ENCODE data around the gene ENO3.

ENO3 gene

GRCh38 chr17:4950075-4950745, 709 bp upstream of the ENO3 start:
- no peak for DNase-seq (ENCODE audit: low read depth)

- no peak for DNase-seq (ENCODE audit: low read depth)
Measured at GRCh38 chr17:4951486-4951885, 567 bp downstream of the ENO3 start.

GRCh38 chr17:4953451-4953961, 2.6 kb downstream of the ENO3 start:
- DNase-seq (ENCODE audit: low read depth), result peak; percentile 70

- DNase-seq (ENCODE audit: low read depth), result no peak
Measured at GRCh38 chr17:4955091-4955490, 4.2 kb downstream of the ENO3 start.

- DNase-seq (ENCODE audit: low read depth), result no peak
Measured at GRCh38 chr17:4956493-4957061, 5.7 kb downstream of the ENO3 start.

- DNase-seq (ENCODE audit: low read depth), result no peak
Measured at GRCh38 chr17:4958102-4958501, 7.2 kb downstream of the ENO3 start.

GRCh38 chr17:4959261-4959965, 8.5 kb downstream of the ENO3 start:
- DNase-seq (ENCODE audit: low read depth), result no peak

- DNase-seq (ENCODE audit: low read depth), result no peak
Measured at GRCh38 chr17:4960279-4960922, 9.5 kb downstream of the ENO3 start.

GRCh38 chr17:4965311-4965986, 14.5 kb downstream of the ENO3 start:
- DNase-seq (ENCODE audit: low read depth), result no peak

- peak; percentile 100 for DNase-seq (ENCODE audit: low read depth)
Measured at GRCh38 chr17:4966844-4967538, 16.1 kb downstream of the ENO3 start.

- peak; percentile 98 for DNase-seq (ENCODE audit: low read depth)
Measured at GRCh38 chr17:4967539-4968485, 16.9 kb downstream of the ENO3 start, which contains the start of gene SPAG7. SPAG7 (minus strand) TSS chr17:4967817; CDS start chr17:4967804, 13 bp downstream.

GRCh38 chr17:4968486-4969046, 17.6 kb downstream of the ENO3 start:
- DNase-seq (ENCODE audit: low read depth), result no peak

- DNase-seq (ENCODE audit: low read depth), result peak; percentile 93
Measured at GRCh38 chr17:4969047-4969550, 18.2 kb downstream of the ENO3 start.

GRCh38 chr17:4969551-4970173, 18.7 kb downstream of the ENO3 start:
- peak; percentile 40 for DNase-seq (ENCODE audit: low read depth)

- DNase-seq (ENCODE audit: low read depth), result no peak
Measured at GRCh38 chr17:4970273-4970672, 19.4 kb downstream of the ENO3 start.

- DNase-seq (ENCODE audit: low read depth), result no peak
Measured at GRCh38 chr17:4971826-4972225, 20.9 kb downstream of the ENO3 start.

GRCh38 chr17:4972322-4972721, 21.4 kb downstream of the ENO3 start:
- DNase-seq (ENCODE audit: low read depth), result no peak

- no peak for DNase-seq (ENCODE audit: low read depth)
Measured at GRCh38 chr17:4972752-4973151, 21.8 kb downstream of the ENO3 start.
